ENCODE results near the gene CUX1.

CUX1 gene

DNA sequence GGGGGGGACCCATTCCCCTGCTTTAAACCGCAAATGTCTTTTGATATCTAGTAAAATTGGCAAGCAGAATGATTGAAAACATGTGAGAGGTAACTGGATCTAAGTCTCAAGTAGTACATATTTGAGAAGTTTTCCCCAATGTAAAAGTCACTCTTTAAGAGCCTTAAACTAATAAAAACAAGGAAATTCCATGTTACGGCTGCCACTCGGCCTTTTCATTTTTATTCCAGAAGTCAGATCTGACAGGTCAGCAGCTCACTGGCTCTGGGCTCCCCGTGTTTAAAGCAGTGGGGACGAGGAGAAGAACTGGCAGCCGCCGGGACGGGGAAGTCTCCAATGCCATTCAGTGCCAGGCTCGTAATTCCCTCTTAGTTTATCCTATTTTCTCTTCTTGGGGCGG is 80.7 kb downstream of the CUX1 start:
- DNase-seq: no peak

DNA sequence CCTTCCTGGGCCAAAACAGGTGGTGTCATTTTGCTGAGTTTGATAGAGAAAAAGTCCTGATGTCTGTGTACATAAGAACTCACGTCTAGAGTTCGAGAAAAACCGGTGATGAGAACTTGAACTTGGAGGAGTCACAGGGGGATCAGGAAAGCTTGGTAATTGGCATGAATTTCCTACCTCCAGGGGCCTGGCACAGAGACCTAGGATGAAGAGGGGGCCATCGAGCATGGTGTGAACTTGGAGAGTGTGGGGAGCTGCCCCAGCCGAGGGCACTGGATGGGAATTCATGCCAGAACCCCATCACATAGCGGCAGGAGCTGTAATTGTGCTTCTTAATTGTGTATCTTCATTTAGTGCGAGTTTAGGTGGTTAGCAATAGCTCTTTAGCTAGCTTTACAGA is 82.2 kb downstream of the CUX1 start:
- no peak for DNase-seq

DNA sequence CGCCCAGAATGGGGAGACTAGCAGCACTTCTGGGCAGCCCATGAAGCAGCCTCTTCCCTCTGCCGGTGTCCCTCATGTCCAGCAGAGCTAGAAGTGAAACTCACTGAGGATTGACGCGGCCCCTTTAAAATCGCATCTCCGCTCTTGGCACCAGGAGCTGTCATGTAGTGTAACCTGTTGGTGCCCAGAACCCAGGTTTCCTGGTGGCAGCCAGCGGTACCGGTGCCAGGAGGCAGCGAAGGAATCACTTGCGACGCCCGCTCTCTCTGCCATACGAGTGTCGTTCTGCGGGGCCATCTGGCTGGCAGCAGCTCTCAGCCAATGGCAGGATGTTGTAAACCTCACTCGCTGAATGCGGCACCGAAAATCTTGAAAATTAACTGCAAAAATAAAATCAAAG is 82.7 kb downstream of the CUX1 start:
- no peak for DNase-seq

DNA sequence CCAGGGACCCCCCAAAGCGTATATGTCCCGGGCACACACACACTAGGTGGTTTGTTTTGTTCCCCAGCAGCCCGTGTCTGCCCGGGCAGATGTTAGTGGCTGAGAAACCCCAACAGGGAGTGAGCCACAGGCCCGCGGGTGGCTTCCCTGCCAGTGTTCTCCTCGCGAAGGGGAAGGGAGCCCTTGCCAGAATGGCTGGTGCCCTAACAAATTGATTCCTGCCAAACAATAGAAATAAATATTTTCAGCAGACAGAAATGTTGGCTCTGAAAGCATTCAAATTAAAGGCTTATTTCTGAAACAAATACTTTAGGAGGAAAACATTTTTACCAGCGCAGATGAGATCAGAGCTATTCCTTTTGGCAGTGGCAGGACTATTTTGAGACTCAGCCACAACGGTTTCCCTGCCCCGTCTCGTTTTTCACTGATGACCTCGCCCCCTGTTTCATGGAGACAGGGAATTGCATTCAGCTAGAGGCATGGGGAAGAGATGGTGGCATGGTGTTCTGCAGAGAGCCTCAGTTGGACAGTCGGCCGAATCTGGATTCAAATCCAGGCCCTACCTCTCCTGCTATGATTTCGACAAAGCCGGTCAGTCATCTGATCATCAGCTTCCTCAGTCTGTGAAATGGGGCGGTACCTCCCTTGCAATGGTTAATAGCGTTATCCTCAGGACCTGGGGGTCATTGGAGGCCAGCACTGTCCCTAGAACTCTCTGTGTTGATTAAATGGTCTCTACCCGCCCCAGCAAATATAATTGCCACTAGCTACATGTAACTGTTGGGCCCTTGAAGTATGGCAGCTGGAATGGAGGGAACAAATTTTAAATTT is 84.5 kb downstream of the CUX1 start:
- peak; percentile 60 for DNase-seq

DNA sequence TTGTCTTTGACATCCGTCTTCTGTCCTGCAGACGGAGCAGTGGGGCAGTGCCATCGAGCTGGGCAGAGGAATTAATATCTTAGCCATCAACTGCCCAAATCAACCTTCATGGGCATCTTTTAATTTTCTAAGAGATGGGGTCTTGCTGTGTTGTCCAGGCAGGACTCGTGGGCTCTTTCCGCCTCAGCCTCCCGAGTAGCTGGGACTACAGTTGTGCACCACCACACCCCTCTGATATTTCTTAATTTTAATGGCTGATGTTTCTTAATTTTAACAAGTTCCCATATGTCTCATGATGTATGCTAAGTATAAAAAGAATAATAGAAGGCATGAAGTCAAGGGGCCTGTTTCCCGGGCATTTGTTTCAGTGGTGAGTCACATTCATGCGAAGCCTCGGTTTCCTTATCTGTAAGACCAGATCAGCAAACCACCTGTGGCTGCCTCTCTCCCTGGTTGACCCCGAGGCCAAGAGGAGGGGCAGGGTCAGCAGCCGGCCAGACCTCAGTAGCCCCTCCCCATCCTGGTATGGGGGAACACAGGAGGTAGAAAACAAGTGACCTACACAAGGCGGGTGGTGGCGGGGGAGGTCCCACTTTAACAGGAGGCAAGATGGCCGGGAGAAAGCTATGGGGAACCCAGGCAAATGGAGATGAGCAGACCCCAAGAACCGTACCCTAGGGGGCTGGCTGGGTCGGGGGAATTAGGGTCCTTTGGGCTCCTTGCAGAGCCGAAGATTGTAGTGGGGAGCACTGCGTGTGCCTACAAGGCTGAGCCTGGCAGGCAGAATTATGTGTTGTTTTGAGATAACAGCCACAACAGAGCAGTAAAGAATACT is 85.5 kb downstream of the CUX1 start:
- DNase-seq: no peak

DNA sequence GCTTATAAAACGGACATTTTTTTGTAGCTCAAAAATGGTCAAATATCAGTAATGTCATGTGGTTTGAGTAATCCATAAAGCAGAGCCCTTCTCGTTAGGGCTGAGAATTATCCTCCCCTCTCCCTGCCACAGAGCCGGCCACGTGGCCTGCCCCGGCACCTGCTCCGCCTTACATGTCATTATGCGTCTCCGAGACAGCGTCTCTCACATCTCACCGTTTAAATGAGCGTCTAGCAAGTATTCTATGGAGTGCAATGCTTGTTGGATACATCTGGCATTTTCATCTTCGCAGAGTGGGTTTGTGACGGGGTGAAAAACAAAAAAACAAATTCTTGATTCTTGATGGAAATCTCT is 86.1 kb downstream of the CUX1 start:
- DNase-seq: no peak

DNA sequence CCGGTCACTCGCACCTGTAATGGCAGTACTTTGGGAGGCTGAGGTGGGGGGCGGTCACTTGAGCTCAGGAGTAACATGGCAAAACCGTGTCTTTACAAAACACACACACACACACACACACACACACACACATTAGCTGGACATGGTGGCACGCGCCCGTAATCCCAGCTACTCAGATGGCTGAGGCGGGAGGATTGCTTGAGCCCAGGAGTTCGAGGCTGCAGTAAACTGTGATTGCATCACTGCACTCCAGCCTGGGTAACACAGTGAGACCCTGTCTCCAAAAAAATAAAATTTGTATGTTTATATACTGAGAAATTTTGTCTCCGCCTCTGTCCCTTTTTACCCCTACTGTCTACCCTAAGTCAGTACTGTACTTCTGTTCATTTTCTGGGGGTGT is 86.6 kb downstream of the CUX1 start:
- DNase-seq: no peak

DNA sequence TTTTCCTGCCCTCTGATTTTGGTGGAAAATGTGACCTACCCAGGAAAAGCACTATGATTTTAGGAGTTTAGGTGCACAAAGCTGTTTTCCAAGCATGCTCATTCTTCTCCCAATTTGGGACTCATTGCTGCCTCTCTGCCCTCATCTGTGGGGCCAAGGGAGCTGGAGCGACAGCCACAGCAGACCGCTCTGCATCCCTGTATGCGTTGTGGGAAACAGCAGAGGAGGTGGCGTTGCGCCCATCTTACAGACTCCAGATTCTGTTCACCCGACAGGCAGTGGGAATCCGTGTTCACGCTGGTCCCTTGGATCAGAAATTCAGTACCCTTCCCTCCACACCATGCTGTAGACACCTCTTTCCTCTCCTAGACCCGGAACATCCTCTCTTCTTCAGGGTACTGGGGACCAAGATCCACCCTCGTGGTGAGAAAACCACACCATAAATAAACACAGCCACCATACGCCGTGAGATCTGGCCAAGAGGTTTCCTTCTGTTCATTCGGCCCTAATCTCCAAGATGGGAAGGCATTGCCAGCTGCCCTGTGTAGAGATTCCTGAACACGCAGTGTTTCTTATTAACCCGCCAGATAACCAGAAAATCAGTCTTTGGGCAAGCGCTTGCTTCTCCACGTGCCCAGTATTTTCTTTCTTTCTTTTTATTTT is 87.9 kb downstream of the CUX1 start:
- DNase-seq: no peak

DNA sequence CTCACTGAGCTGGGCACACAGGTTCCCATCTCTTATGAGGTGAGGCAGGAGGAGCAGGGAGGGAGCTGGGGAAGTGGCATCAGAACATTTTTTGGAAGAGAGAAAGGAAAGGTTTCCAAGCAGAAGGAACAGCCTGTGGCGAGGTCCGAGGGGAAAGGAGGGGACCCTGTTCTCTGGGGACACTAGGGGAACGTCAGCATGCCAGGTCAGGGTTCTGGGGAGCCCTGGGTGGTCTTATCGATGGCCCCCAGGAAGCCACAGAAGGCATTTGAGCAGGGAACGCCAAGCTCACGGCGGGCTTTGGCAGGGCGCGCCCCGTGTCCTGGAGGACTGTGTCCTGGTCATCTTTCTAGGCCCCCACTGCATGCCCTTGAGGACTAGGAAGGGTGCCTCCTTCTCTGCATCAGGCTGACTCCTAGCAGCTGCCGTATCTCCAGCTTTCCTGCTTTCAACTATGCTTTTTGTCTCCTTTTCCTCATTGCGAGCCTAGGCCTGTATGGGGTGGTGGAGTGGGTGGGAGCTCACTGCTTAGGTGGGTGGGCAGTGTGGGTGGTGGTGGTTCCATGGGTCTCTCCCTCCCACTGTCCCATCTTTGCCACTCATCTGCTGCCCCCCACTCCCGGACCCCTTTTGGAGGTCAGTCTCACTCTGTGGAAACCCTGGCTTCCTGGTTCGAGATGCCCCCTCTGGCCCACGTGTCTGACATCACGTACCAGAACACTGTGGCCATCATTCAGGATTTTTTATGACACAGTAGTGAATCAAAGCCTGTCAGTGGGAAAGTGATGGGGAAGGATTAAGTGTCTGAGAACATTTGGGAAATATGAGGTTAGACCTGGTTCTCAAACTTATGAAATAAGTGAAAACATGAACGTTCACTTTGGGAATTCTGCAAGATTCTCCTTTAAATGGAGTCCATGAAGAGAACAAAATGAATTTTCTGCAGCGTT is 89.1 kb downstream of the CUX1 start:
- DNase-seq: no peak

DNA sequence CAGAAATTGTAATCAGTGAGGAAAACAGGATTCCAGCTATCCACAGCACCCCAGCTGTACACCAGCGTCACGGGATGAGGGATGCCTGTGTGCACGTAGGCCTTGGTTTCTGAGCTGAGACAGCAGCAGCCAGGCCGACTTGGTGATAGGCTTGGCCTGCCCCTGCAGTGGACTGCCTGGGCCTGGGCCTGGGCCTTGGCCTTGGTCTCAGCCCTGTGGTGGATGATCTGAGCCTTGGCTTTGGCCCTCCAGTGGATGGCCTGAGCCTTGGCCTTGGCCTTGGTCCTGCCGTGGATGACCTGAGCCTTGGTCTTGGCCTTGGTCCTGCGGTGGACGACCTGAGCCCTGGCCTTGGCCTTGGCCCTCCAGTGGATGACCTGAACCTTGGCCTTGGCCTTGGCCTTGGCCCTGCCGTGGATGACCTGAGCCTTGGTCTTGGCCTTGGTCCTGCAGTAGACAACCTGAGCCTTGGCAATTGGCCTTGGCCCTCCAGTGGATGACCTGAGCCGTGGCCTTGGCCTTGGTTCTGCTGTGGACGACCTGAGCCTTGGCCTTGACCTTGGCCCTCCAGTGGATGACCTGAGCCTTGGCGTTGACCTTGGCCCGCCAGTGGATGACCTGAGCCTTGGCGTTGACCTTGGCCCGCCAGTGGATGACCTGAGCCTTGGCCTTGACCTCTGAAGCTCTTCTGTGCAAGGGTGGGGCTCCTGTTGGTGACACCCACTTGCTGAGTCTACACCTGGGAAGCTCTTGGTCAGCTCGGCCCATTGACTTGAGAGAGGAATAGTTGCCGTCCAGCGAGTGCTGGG is 93.8 kb downstream of the CUX1 start:
- no peak for DNase-seq

DNA sequence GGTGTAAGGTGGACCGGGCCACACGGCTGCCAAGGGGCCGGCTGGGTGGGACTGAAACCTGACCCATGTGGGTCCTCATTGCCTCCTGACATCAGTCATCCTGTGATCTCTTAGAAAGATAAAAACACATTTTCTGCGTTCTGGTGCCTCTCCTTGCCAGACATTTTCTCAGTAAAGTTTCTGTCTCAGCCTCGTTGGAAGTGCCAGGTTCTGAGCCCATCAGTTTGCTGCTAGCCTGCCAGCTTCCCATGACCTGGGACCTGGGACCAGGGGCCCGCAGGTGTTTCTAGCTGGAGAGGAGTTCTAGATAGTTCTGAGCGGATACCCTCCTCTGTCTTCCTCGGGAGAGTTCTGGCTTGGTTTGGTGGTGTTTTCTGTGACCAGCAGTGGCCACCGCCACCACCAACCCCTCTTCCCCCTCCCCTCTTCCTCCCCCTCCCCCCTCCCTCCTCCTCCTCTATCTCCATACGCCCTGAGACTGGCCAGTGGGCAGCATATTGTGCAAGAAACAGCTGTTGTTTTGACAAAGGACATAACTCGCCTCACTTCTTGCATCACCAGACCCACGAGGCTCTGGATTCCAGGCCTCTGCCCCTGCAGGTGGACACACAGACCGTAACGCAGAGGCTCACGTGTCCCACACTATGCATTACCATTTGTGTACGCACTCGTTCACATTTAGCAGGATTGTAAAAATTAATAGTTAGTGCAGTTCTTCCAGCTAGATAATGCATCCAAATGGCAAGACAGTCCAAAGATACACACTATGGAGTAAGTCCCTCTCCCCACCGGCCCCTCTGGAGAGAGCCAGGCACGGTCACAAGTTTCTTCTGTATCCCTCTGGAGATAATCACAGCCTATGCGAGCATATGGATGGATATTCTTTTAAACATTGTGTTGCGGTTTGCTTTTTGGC is 94.6 kb downstream of the CUX1 start:
- DNase-seq: no peak

DNA sequence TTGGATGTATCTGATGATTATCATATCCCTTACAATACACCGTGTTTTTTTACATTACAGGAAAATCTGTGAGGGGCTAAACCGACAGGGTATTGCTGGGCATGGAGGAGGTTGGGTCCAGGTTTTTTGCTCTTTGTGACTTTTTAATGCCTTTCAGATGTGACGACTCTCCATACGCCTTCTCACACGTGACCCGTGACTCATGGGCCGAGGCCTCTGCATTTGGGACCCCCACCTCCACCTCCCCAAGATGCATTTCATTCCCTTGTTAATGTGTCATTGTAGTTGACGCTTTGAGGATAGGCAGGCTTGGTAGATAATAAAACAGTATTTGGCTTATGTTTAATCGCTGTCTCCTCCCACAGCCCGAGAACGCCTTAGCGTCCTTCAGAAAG is 95.3 kb downstream of the CUX1 start:
- no peak for DNase-seq

DNA sequence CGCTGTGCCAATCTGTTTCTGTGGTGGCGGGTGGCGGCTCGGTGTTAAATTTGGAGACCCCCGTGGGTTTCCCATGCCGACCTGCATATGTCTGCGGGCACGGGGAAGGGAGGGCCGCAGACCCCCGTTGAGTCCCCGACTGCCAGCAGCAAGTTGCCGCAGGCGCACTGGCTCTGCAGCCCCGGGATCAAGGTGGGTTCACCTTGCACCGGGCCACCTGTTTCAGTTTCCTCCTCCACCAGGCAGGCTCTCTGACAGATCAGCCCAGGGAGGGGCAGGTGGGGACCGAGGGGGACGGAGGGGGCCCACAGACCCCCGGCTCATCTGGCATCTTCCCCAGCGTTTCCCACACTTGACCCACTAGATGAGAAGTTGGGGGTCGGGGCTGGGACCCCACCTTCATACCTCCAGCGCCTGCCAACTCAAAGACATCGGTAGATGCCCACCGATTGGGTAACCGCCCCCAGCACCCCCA is 95.9 kb downstream of the CUX1 start:
- DNase-seq: no peak

DNA sequence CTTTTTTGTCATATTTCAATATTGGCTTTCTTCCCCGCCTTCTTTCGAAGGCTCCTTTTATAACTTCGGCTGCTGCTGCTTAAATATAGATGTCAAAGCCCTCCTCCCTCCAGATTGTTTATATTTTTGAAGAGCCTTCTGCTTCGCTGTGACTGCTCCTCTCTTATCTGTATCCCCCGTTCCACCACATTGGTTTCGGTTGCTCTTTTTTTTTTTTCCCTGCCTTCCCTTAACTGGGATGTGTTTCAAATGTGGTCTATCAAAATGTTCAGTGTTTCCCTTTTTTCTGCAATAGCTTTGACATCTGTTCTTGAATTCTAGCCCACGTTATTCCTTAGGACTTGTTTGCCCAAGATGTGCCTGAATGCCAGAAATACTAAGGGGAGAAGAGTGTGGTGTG is 96.4 kb downstream of the CUX1 start:
- no peak for DNase-seq

DNA sequence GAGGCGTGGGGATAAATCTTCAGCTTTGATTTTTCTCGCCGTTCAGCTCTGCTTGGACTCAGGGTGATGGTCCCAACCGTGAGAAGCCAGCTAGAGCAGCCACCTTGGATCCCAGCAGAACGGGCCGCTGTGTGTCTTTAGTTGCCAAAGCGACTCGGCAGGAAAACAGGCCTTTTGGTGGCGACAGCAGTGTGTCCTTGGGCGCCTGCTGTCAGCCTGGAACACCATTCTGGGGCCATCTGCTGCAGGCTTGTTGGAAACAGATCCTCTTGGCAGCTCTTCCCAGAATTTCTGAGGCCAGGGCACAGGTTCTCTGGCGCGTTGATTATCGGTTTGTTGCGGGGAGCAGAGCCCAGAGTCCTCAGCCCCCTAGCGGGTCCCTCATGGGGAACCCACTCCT is 97.6 kb downstream of the CUX1 start:
- peak; percentile 56 for DNase-seq

DNA sequence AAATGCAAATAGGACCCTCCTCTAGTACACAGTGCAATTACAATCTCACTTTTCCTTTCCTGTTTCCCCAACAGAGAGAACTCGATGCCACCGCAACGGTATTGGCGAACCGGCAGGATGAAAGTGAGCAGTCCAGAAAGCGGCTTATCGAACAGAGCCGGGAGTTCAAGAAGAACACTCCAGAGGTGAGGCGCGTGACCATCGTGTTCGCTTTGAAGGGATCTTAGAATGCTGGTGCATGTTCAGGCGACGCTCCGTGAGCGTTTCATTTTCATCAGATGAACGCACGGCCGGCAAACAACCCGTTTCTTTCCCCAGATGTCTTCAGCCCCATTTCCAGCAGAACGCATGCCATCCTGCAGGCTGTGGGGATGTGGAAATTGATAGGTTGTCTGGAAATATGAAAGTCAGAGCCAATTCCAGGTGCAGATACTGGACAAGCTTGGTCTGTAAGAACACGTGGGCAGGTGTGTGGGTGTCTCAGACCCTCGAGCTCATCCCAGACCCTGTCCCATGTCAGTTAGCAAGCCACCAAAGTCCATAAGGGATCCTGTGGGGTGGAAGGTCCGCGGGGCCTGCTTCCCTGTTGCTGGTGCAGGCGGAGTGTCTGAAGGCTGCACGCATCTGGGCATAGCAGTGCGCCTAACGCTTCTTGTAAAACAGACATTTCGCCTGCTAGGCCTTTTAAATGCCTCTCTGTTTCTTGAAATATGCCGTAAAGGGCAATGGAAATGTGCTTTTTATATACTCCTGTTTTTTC is 98.8 kb downstream of the CUX1 start:
- DNase-seq: no peak

DNA sequence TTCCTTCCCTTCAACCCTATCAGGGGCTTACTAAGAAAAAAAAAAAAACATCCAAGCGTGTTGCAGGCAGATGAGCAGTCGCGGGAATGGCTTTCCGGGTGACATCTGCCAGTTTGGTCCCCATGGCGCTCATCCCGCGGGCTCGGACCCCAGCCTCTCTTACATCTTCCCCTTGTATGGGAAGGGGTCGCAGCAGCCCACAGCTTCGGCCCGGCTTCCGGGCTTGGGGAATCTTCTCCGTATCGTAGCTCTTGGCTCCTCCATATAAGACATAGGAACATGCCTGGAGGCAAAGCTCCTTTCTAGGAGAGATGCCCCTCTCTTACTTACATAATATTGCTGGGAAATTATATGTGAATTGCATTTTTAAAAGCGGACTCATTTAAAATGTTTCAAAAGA is 99.5 kb downstream of the CUX1 start:
- DNase-seq: no peak

DNA sequence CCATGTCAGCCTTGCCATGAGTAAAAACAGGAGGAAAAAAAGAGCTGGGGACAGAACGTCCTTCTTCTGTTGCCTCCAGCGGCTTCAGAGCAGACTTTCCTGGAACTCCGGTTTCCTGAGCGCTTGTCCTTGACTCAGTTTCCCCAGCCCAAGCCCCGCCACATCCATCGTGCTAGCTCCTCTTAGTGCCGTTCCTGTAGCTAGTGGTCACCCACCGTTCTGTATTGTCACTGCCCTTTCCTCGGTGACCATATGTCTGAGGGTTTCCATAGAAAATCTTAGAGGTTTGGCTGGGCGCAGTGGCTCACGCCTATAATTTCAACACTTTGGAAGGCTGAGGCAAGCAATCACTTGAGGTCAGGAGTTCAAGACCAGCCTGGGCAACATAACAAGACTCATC is 100.1 kb downstream of the CUX1 start:
- no peak for DNase-seq

DNA sequence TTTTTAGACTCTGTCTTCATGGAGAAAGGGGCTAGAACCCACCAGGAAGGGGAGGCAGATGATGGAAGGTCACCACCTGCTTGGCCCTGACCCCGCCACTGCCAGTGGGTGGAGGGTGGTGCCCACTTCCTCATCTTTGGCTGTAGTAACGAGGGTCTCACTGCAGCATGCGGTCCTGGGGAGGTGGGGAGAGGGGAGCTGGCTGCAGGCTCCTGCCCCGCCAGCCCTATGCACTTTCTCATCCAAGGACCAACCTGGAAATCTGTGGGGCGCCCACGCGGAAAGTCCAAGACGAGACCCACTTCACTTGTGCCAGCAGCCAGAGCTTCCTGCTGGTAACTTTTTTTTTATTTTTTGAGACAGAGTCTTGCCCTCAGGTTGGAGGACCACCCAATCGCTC is 101.0 kb downstream of the CUX1 start:
- DNase-seq: no peak

Measured in femur (tissue), 1 donor.